Suprapubic skin (tissue), 4 donors: ENCODE data around the gene CTNNA2. TPM values are rescaled to one million over a fixed set of nuclear protein-coding genes. Genes with fewer than 3 reads are reported as not detected.

Experiments
- DNase-seq, 2 donors: peaks; one replicate each; pipeline ENCODE4 v3.0.0-alpha.2; 2019; ENCODE audit warnings: low spot score in 2 of 2
- H3K27ac ChIP-seq: fragments of 200-600 bp; sonication (generic); one replicate; pipeline ENCODE4 v1.5.1; 2019
- H3K27me3 ChIP-seq: fragments of 200-600 bp; sonication (generic); one replicate; pipeline ENCODE4 v1.5.1; 2019
- H3K36me3 ChIP-seq: fragments of 200-600 bp; sonication (generic); one replicate; pipeline ENCODE4 v1.5.1; 2019
- H3K4me1 ChIP-seq: fragments of 200-600 bp; sonication (generic); one replicate; pipeline ENCODE4 v1.5.1; 2019
- H3K4me3 ChIP-seq: fragments of 200-600 bp; sonication (generic); one replicate; pipeline ENCODE4 v1.5.1; 2019; ENCODE audit warnings: mild to moderate bottlenecking
- H3K9me3 ChIP-seq: fragments of 200-600 bp; sonication (generic); one replicate; pipeline ENCODE4 v1.5.1; 2019
- EP300 ChIP-seq: sonication (generic); formaldehyde crosslinking; IDR thresholded peaks from one replicate; pipeline ENCODE4 v1.6.1; 2017; ENCODE audit warnings: antibody characterized with exemption
- POLR2A ChIP-seq, 2 donors: fragments of 450-650 bp; IDR thresholded peaks; one replicate each; pipeline ENCODE4 v1.6.1; 2017; ENCODE audit warnings: antibody characterized with exemption in 2 of 2, mild to moderate bottlenecking in 2 of 2, moderate library complexity in 2 of 2
- POLR2AphosphoS5 ChIP-seq, 3 donors: sonication (generic); formaldehyde crosslinking; IDR thresholded peaks; one replicate each; pipeline ENCODE4 v1.6.1; 2017; ENCODE audit warnings: antibody characterized with exemption in 3 of 3
- WGBS: methylation state at CpG from one replicate; pipeline ENCODE4 v1.1.5; 2018; 5-methylcytosine and 5-hydroxymethylcytosine counted together
- total RNA-seq, 4 donors: library from RNA; depleted of rRNA; stranded (reverse); fragments of >200 nt; gene quantifications; one replicate each; pipeline ENCODE4 v1.1.0, GENCODE V29; 2016
- TF ChIP-seq, protein P1 (sequence below), 2 donors: fragments of 200-600 bp in 1 of 2; fragments of 450-650 bp in 1 of 2; sonication (generic) in 1 of 2; IDR thresholded peaks; one replicate each; pipeline ENCODE4 v1.5.1; 2016 to 2019; ENCODE audit warnings: antibody characterized with exemption in 2 of 2, mild to moderate bottlenecking in 1 of 2, moderate library complexity in 1 of 2

Gene CTNNA2
- total RNA-seq, 4 donors from 2014 or later: 0.15 to 0.21 TPM; not detected in 2

DNA sequence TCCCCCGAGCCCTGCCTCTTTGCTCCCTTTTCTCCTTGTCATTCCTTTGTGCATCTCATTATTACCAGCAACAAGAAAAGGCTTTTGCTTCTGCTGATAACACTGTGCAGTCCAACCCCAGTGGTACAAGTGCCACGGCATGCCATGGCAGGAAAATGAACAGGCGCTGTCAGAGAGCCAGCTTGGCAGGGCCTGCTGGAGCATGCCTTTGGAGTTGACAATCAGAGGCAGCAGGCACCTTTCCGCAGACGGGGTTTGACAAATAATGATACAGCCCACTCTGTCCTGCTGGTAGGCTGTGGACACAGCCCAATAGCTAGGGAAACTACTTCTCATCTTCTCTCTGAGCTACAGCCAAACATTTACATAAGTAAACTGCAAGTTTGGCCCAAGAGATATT is 1035.6 kb downstream of the CTNNA2 start:
- TF ChIP-seq POLR2AphosphoS5 (IDR thresholded peaks at IDR 0.05) (no peak), POLR2A (IDR thresholded peaks at IDR 0.05) (no peak), EP300 (no peak)
- TF ChIP-seq, protein P1, sequence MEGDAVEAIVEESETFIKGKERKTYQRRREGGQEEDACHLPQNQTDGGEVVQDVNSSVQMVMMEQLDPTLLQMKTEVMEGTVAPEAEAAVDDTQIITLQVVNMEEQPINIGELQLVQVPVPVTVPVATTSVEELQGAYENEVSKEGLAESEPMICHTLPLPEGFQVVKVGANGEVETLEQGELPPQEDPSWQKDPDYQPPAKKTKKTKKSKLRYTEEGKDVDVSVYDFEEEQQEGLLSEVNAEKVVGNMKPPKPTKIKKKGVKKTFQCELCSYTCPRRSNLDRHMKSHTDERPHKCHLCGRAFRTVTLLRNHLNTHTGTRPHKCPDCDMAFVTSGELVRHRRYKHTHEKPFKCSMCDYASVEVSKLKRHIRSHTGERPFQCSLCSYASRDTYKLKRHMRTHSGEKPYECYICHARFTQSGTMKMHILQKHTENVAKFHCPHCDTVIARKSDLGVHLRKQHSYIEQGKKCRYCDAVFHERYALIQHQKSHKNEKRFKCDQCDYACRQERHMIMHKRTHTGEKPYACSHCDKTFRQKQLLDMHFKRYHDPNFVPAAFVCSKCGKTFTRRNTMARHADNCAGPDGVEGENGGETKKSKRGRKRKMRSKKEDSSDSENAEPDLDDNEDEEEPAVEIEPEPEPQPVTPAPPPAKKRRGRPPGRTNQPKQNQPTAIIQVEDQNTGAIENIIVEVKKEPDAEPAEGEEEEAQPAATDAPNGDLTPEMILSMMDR (IDR thresholded peaks at IDR 0.05): no peak
- no peak overlapping the region for H3K4me3 ChIP-seq
- 46% methylated on average over 5 of the region's 5 CpGs for WGBS
- no peak for DNase-seq
- no peaks in the 10 kb centered on the region for H3K36me3 ChIP-seq
- H3K9me3 ChIP-seq: no peaks in the 10 kb centered on the region
- no peaks in the 10 kb centered on the region for H3K4me1 ChIP-seq
- no peaks in the 10 kb centered on the region for H3K27me3 ChIP-seq
- H3K27ac ChIP-seq: no peak overlapping the region

DNA sequence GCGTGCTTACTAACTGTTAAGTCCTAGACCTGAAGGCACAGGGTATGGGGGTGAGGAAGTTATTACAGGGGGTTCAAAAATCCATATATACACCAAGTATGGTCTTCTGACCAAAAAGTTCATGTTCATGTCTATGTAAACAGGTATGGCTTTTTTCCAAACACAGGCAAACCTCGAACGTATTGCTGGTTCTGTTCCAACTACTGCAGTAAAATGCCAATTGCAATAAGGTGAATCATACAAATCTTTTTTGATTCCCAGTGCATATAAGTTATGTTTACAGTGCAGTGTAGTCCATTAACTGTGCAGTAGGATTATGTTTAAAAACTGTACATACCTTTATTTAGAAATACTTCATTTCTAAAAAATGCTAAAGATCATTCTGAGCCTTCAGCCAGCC is 1037.0 kb downstream of the CTNNA2 start:
- TF ChIP-seq POLR2AphosphoS5 (IDR thresholded peaks at IDR 0.05) (no peak), POLR2A (IDR thresholded peaks at IDR 0.05) (no peak), EP300 (no peak)
- TF ChIP-seq, protein P1 (IDR thresholded peaks at IDR 0.05): no peak
- Histone ChIP-seq H3K9me3 (no peaks in the 10 kb centered on the region), H3K36me3 (no peaks in the 10 kb centered on the region), H3K27me3 (no peaks in the 10 kb centered on the region), H3K27ac (no peak overlapping the region), H3K4me3 (no peak overlapping the region), H3K4me1 (no peaks in the 10 kb centered on the region)
- no peak for DNase-seq
- 31% methylated on average over 3 of the region's 3 CpGs for WGBS

DNA sequence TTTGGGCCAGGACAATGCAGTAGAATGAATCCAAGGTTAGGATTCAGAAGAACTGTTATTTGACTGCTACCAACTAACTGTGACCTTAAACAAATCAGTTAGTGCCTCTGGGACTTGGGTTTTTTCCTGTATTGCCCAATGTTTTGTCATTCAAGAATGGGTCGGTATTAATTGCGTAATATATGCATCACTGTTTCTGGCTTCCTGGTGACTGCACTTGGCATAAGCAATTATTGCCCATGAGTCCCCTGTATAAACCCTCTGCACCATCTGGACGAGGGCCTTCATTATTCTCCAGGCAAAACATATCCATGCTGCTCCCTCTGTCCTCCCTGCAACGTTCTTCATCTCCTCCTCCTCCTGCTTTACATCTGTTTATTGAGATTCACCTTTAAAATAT is 1047.5 kb downstream of the CTNNA2 start:
- WGBS: 35% methylated on average over 4 of the region's 4 CpGs
- no peaks in the 10 kb centered on the region for H3K9me3 ChIP-seq
- no peaks in the 10 kb centered on the region for H3K36me3 ChIP-seq
- no peaks in the 10 kb centered on the region for H3K4me1 ChIP-seq
- no peak overlapping the region for H3K4me3 ChIP-seq
- no peak overlapping the region for H3K27ac ChIP-seq
- H3K27me3 ChIP-seq: no peaks in the 10 kb centered on the region
- TF ChIP-seq EP300 (no peak), POLR2A (IDR thresholded peaks at IDR 0.05) (no peak), POLR2AphosphoS5 (IDR thresholded peaks at IDR 0.05) (no peak)
- TF ChIP-seq, protein P1 (IDR thresholded peaks at IDR 0.05): no peak
- no peak for DNase-seq

DNA sequence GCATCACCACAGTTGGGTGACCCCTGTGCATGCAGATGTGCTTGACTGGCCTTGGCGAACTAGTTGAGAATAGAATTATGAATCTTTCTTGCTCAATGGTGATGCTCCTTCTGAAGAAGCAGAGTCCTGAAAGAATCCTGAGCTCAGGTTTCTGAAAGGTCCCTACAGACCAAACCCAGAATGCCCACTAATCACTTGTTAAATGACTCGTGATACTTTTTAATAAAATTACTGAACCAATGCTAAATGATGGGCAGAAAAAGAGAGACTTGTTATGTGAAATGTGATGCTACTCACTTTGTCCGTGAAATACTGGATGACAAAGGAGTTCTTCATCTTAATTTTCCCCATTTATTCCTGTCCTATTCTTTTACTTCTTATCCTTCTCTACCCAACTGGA is 1055.2 kb downstream of the CTNNA2 start:
- TF ChIP-seq POLR2AphosphoS5 (IDR thresholded peaks at IDR 0.05) (no peak), POLR2A (IDR thresholded peaks at IDR 0.05) (no peak), EP300 (no peak)
- TF ChIP-seq, protein P1 (IDR thresholded peaks at IDR 0.05): no peak
- 91% methylated on average over 3 of the region's 3 CpGs for WGBS
- Histone ChIP-seq H3K27me3 (no peaks in the 10 kb centered on the region), H3K9me3 (no peaks in the 10 kb centered on the region), H3K27ac (no peak overlapping the region), H3K4me1 (no peaks in the 10 kb centered on the region), H3K4me3 (no peak overlapping the region), H3K36me3 (no peaks in the 10 kb centered on the region)
- DNase-seq: no peak

DNA sequence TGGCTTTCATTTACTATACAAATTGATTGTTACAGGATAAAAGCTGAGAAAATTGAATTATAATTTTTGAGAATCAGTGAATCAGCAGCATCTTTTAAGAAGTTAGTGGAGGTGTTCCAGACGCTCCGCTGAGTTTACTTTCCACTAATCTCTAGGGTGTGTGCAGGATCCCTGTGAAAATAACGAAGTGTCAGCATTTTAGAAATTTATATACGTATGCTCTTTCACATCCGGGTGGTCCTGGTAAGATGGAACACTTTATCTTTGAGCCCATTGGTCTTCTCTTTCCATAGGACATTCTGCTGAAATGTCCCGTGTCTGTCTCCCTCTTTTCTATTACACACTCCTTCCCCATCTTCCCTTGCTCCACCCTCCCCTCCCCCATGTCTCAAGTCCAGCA is 1060.3 kb downstream of the CTNNA2 start:
- H3K27ac ChIP-seq: no peak overlapping the region
- DNase-seq: no peak
- no peaks in the 10 kb centered on the region for H3K27me3 ChIP-seq
- WGBS: 85% methylated on average over 6 of the region's 6 CpGs
- no peak overlapping the region for H3K4me3 ChIP-seq
- no peaks in the 10 kb centered on the region for H3K36me3 ChIP-seq
- no peaks in the 10 kb centered on the region for H3K4me1 ChIP-seq
- H3K9me3 ChIP-seq: no peaks in the 10 kb centered on the region
- TF ChIP-seq, protein P1 (IDR thresholded peaks at IDR 0.05): no peak
- TF ChIP-seq POLR2A (IDR thresholded peaks at IDR 0.05) (no peak), POLR2AphosphoS5 (IDR thresholded peaks at IDR 0.05) (no peak), EP300 (no peak)
